GM19468 (cell line): ENCODE measurements around the gene USP3.
"Not testable (repeated sequence)": the region's sequence is repeated elsewhere in the genome, so short reads cannot be mapped to it uniquely, and the experiment has no call there.

Experiments
- ATAC-seq: cut with Tn5 transposase; IDR thresholded peaks from one replicate; pipeline ENCODE4 v1.9.1; 2021; ENCODE audit warnings: mild to moderate bottlenecking, moderate library complexity, moderate number of reproducible peaks; ENCODE audit not compliant: unreplicated experiment; ENCODE audit errors: extremely low read depth

USP3 gene

GRCh38 chr15:63509955-63510940, 5.9 kb downstream of the USP3 start:
- no peak for ATAC-seq

GRCh38 chr15:63512148-63512547, 7.8 kb downstream of the USP3 start:
- ATAC-seq: no peak

- ATAC-seq: no peak
These were observed 8.9 kb downstream of the USP3 start for GRCh38 chr15:63513271-63513670.

- ATAC-seq: no peak
These were observed 9.3 kb downstream of the USP3 start for GRCh38 chr15:63513728-63514127.

- no peak for ATAC-seq
These were observed 10.1 kb downstream of the USP3 start for GRCh38 chr15:63514531-63514943.

- no peak for ATAC-seq
These were observed 12.8 kb downstream of the USP3 start for GRCh38 chr15:63517202-63517601.

- no peak for ATAC-seq
These were observed 13.2 kb downstream of the USP3 start for GRCh38 chr15:63517628-63518027.

- no peak for ATAC-seq
These were observed 14.6 kb downstream of the USP3 start for GRCh38 chr15:63519041-63519440.

GRCh38 chr15:63519548-63520178, 15.3 kb downstream of the USP3 start:
- no peak for ATAC-seq

GRCh38 chr15:63520462-63520861, 16.1 kb downstream of the USP3 start:
- ATAC-seq: not testable (repeated sequence)

GRCh38 chr15:63522225-63522578, 17.8 kb downstream of the USP3 start:
- no peak for ATAC-seq

GRCh38 chr15:63523306-63523990, 19.1 kb downstream of the USP3 start:
- ATAC-seq: no peak

GRCh38 chr15:63524316-63525015, 20.1 kb downstream of the USP3 start:
- ATAC-seq: no peak

GRCh38 chr15:63526401-63526800, 22.0 kb downstream of the USP3 start:
- ATAC-seq: no peak

GRCh38 chr15:63528138-63528659, 23.8 kb downstream of the USP3 start:
- ATAC-seq: no peak

- ATAC-seq: no peak
These were observed 25.8 kb downstream of the USP3 start for GRCh38 chr15:63530235-63530634.

GRCh38 chr15:63530752-63531299, 26.4 kb downstream of the USP3 start:
- ATAC-seq: no peak

- no peak for ATAC-seq
These were observed 27.2 kb downstream of the USP3 start for GRCh38 chr15:63531586-63531985.

GRCh38 chr15:63532307-63532744, 27.9 kb downstream of the USP3 start:
- ATAC-seq: no peak

GRCh38 chr15:63534888-63535287, 30.5 kb downstream of the USP3 start:
- ATAC-seq: not testable (repeated sequence)
